ELR (cell line): ENCODE results near the gene LILRA5.
"Not testable (repeated sequence)": the region's sequence is repeated elsewhere in the genome, so short reads cannot be mapped to it uniquely, and the experiment has no call there.

Experiments
- DNase-seq: peaks from one replicate; pipeline ENCODE4 v3.0.0-alpha.2; 2015; ENCODE audit warnings: low read depth

The LILRA5 gene

GRCh38 chr19:54302257-54302656 is 10.7 kb downstream of the LILRA5 start:
- no peak for DNase-seq

DNA sequence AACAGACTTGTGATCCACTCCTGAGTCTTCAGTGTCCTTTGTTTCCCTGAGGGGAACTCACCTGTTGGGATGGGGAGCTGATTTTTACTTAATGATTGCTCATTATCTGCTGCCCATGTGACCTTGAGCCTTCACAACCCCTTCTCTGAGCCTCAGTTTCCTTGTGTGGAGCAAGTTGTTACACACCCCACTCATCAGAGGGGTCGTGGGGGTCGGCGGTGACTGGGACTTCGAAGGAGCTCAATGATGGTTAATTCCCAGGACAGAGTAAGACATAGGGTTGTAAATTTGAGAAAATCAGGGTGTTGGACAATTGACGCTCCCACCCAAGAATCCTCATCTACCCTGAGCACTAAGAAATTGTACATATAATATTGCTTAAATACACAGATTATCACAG is 13.5 kb downstream of the LILRA5 start:
- DNase-seq: no peak

DNA sequence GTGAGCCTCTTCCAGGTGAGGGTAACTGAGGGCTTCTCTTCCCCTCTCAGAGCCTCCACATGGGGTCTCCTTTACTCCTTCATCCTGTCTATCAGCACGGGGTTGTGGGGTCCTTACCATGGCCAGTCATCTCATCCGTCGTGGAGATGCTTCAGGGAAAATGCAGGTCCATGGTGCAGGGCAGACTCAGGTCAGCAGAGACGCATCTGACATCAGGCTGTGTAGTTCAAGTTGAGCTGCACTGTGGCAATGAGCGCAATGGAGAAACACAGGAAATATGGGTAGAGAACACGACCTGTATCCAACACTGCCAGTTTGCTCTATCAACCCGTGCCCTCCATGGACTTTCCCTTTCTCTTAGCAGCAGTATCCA is 13.9 kb downstream of the LILRA5 start:
- DNase-seq: no peak

GRCh38 chr19:54298357-54299125 is 14.4 kb downstream of the LILRA5 start:
- DNase-seq: no peak

GRCh38 chr19:54297759-54298305 is 15.1 kb downstream of the LILRA5 start:
- DNase-seq: peak; percentile 26

GRCh38 chr19:54294539-54294938 is 18.4 kb downstream of the LILRA5 start:
- no peak for DNase-seq

GRCh38 chr19:54289160-54289559 is 23.8 kb downstream of the LILRA5 start:
- not testable (repeated sequence) for DNase-seq

GRCh38 chr19:54287456-54287855 is 25.5 kb downstream of the LILRA5 start:
- DNase-seq: peak; percentile 66

- DNase-seq: not testable (repeated sequence)
Measured at GRCh38 chr19:54286283-54286682, 26.7 kb downstream of the LILRA5 start.

- not testable (repeated sequence) for DNase-seq
Measured at GRCh38 chr19:54285427-54286056, 27.4 kb downstream of the LILRA5 start.

DNA sequence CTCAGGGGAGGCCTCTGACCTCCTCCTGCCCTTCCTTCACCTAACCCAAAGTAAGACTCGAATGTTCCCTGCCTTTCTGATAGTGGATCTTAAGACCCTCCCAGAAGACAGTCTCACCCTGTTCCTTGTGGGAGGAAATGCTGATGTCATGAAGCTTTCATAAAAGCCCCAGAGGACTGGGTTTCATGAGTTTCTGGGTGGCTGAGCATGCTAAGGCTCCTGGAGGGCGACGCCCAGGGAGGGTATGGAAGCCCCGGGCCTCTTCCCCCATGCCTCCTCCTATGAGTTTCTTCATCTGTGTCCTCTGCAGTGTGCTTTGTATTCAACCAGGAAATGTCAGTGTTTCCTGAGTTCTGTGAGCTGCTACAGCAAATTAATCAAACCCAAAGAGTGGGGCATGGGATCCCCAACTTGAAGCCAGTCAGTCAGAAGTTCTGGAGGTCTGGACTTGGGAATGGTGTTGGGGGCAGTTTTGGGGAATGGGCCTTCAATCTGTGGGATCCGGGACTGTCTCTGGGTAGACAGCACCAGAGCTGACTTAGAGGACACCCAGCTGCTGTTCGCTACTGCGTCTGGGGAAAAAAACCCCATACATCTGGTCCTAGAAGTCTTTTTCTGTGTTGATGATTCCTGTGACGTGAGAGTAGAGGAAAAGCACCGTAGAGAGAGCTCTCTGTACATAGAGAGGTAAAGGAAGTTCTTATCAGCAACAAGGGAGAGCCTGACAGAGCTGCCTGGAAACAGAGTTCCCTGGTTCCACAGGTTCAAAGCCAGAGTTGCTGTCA is 30.1 kb downstream of the LILRA5 start:
- no peak for DNase-seq

GRCh38 chr19:54281729-54282075 is 31.3 kb downstream of the LILRA5 start:
- DNase-seq: not testable (repeated sequence)

DNA sequence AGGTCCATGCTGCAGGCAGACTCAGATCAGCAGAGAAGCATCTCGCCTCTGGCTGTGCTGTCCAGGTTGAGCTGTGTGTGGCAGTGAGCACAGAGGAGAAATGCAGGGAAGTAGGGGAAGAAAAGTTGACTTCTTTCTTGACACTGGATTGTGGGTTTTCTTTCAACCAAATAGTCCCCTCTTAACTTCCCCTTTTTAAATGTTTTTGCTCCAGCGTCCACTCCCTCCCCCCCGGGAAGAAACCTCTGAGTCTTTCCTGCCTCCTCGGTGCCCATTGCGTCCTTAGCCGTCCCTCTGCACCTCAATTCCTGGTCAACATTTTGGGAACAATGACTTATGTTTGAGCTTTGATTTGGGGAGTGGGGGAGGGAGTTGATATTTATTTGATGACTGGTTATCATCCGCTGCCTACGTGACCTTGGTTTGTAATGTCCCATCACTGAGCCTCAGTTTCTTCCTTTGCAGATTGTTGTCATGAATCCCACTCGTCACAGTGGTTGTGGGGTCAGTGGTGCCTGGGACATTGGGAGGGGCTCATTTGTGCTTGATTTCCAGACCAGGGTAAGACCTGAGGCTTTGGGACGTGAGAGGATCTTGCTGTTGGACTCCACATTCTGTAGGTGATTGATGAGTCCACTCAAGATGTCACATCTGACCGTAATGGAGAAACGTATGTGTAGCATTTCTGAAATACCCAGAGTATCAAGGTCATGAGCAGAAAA is 31.8 kb downstream of the LILRA5 start, which contains the start of gene LILRB2:
Gene LILRB2 (minus strand): TSS at position 104 of the 722 bp plus-strand sequence. CDS start 614 bp downstream, outside the sequence.
- DNase-seq: no peak

DNA sequence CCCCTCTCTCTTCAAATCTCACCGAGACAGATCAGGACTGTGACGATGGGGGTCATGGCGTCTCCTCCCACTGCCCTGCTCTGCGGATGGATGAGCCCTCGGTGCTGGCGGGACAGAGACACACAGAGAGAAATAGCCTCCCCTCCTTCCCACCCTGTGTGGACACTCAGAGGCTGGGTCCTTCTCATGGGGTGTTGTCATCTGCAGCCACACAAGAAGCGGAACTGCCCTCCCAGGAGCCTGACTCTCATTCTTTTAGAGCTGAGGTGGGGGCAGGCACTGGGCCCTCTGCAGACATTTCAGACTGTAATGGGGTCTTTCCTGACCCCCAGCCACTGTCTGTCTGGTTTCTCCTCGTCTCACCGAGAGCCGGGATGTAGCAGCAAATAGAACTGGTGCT is 32.5 kb downstream of the LILRA5 start:
- DNase-seq: not testable (repeated sequence)

GRCh38 chr19:54280025-54280424 is 32.9 kb downstream of the LILRA5 start:
- DNase-seq: not testable (repeated sequence)

DNA sequence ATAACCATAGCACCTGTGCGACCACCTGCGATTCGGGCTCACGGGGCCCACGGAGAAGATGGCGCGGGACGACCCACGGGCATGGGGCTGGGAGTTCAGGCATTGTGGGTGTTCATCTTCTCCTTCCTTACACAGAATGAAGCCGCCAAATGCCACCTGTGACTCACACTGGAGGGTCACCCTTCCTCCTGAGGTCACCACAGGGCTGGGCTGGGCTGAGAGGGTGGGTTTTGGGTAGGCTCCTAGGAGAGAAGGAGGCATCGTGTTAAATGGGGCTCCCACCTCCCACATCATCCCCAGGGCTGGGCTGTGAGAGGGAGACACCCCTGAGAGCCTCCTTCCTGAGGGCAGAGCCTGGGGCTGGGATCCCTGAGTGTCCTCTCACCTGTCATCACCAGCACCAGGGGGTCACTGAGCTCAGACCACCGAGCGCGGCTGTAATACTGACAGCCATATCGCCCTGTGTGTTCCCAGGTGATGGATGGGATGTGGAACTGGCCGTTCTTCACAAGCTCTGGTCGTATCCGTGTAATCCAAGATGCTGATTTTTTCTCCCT is 33.5 kb downstream of the LILRA5 start:
- no peak for DNase-seq

DNA sequence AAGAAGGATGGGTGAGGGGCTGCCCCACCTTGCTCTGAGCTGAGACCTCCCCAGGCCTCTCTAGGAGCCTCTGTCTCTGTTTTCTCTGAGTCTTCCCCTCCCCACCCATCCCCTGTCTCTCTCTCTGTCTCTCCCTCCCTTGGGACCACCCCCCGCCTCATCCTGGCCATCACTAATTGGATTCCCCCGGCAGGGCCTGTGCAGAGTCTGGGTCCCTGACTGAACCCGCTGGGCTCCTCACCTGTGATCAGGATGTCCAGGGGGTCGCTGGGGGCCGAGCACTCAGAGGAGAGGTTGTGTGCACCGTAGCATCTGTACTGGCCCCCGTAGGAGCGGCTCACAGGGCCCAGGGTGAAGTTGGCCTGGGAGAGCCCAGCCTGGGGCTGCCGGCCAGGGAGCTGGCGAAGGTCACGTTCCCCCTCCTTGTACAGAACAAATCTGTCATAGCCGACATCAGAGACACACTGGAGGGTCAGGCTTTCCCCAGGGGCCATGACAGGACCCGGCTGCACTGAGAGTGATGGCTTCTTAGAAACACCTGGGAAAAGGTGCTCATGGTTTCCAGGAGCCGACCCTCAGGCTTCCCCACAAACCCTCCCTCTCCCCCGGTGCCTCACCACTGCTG is 34.3 kb downstream of the LILRA5 start:
- not testable (repeated sequence) for DNase-seq

DNA sequence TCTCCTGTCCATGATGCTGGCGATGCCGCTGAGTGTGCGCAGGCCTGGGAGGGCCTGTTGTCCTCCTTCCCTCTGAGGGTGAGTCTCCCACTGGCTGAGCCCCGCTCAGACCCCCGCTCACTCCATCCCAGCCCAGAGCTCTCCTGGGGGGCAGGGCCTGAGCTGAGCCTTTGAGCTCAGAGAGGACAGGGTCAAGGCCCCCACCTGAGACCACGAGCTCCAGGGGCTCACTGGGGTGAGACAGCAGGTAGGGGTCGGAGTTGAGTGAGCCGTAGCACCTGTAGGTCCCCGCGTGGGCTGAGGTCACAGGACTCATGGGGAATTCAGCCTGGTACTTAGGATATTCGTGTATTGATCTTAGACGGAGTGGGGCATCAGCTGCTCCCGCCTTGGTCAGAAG is 34.9 kb downstream of the LILRA5 start:
- not testable (repeated sequence) for DNase-seq

GRCh38 chr19:54277111-54277615 is 35.8 kb downstream of the LILRA5 start:
- DNase-seq: not testable (repeated sequence)

DNA sequence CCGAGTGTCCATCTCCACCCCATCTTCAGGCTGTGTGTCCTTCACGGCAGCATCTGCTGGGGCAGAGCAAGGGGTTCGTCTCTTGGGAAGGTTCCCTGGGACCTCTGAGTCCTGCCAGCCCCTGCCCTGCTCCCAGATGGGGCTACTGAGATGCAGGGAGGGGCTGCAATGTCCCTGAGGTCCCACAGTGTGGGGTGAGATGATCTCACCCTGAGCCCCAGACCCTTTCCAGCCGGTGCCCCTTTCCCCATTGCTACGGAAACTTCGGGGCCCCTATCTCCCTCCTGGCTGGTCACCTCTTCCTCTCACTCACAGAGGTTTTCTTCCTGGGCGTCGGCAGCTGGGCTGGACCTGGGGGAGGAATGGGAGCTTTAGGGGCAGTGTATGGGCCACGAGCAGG is 37.0 kb downstream of the LILRA5 start:
- DNase-seq: no peak

DNA sequence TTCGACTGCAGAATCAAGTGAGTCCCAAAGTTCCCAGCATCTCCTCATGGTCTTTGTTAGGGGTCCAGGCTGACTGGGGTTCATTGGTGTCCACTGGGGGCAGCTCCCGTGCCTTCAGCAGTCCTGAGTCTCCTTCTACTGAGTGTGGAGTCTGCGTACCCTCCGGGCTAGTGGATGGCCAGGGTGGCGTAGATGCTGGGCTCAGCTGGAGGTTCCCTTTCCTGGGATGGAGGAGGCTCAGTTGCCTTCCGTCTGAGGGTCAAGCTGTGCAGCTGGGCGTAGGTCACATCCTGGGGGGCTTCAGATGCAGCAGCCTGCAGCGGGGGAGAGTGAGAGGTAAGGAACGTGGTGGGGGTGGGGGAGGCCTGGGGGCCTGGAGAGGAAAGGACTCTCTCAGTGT is 38.5 kb downstream of the LILRA5 start:
- DNase-seq: not testable (repeated sequence)
